HTERT RPE-1 (cell line): ENCODE data around the gene TSPOAP1.

Experiments
- in situ Hi-C: fragments of 300-500 bp; cut with MboI; formaldehyde crosslinking; loops from 4 replicates; pipeline ENCODE4 v1.14.3; 2020; ENCODE audit warnings: low sequenced_read_pairs

The TSPOAP1 gene, protein sequence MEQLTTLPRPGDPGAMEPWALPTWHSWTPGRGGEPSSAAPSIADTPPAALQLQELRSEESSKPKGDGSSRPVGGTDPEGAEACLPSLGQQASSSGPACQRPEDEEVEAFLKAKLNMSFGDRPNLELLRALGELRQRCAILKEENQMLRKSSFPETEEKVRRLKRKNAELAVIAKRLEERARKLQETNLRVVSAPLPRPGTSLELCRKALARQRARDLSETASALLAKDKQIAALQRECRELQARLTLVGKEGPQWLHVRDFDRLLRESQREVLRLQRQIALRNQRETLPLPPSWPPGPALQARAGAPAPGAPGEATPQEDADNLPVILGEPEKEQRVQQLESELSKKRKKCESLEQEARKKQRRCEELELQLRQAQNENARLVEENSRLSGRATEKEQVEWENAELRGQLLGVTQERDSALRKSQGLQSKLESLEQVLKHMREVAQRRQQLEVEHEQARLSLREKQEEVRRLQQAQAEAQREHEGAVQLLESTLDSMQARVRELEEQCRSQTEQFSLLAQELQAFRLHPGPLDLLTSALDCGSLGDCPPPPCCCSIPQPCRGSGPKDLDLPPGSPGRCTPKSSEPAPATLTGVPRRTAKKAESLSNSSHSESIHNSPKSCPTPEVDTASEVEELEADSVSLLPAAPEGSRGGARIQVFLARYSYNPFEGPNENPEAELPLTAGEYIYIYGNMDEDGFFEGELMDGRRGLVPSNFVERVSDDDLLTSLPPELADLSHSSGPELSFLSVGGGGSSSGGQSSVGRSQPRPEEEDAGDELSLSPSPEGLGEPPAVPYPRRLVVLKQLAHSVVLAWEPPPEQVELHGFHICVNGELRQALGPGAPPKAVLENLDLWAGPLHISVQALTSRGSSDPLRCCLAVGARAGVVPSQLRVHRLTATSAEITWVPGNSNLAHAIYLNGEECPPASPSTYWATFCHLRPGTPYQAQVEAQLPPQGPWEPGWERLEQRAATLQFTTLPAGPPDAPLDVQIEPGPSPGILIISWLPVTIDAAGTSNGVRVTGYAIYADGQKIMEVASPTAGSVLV (N-terminal part only)

DNA sequence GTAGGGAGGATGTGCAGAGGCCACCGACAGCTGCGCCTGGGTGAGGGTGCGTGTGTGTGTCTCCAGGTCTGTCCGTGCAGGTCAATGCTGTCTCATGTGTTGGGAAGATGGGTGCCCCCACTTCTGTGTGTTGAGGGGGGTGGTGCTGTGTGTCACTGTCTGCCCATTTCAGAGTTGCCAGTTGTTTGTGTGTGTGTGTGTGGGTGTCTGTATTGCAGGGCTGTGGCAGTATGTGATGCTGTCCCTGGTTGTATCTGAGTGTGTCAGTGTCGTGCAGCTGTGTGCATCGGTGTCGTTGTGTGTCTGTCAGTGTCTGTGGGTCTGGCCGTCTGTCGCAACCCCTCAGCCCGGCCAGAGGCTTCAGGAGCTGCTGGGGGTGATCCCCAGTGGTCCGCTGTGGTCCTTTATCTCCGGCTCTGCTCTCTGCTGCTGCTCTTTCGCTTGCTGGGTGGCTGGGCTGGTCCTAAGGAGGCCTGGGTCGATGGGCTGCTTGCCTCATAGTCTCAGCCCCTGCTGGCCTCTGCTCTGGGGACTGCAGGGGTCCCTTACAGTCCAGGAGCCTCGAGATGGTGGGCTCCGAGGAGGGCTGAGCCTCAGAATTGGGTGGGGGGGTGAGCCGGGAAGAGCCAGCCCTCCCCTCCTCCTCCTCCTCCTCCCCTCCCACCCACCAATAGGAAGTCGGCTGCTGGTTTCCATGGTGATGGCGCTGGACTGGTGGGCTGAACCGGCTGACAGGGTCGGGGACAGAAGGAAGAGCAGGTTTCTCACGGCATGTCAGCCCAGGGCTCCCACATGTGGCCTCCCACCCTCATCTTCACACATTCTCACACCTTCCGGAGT lies at the start of gene TSPOAP1:
Gene TSPOAP1 (minus strand): TSS at position 601 of the 840 bp plus-strand sequence. CDS start 875 bp downstream, outside the sequence.
- in situ Hi-C loops: no loop called here

DNA sequence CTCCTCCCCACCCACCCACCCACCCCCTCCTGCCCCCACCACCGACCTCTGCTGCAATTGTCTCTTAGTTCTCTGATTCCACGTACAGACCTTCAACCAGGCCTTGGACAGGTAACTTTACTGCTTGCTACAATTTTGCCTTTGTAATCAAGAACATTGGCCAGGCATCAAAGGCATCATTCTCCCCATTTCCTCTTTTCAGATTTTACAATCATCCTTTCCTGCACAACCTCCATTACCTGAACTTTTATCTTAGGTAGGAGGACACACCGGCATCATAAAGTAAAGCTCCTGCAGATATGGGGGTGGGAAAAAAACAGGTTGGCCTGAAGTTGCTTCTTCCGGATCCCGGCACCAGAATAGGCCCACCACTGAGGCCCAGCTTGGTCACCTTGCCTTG lies 49.1 kb upstream of the TSPOAP1 start:
- in situ Hi-C loops: no loop called here

DNA sequence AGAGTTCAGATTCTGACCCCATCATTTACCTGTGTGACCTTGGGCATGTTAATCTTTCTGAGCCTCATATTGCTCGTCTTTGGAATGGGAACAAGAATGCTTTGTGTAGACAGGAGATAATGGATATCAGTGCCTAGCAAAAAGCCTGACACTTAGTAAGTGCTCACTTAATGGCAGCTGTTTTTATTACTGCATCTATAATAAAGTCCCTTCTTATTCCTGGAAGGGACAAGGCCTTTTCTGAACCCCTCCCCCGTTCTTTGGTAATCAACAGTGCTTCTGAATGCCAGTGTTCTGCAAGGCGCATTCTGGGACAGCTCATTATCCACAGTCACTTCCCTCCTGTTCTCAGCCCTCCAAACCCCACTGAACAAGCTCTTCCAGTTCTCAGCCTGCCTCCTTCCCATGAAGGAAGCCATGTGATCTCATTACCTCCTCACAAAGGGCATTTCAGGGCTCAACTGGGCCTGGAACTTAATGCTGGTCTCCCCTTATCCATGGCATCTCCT lies 48.6 kb upstream of the TSPOAP1 start:
- in situ Hi-C loops: no loop called here

DNA sequence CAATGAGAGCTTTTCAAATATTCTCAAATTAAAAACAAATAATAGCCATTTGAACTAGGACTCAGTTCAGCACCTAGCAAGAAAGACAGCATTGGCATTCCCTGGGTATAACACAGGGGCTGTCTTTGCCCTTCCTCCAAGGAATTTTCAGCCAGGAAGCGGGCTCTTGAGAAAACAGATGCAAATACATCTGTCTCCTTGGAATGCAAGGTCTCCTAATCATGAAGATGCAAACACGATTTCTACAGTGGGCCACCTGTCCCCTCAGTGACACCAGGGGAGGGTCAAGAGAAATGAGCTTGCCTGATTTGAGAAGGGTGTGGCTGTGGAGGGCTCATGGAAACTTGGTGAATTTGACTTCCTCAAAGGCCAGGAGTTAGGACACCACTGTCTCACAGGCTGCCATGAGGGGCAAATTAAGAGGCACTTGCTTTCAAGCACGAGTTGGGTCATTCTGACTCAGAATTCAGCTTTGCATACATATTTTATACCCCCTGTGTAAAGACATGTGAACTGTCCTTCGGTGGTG lies 47.9 kb upstream of the TSPOAP1 start:
- in situ Hi-C loops: no loop called here

DNA sequence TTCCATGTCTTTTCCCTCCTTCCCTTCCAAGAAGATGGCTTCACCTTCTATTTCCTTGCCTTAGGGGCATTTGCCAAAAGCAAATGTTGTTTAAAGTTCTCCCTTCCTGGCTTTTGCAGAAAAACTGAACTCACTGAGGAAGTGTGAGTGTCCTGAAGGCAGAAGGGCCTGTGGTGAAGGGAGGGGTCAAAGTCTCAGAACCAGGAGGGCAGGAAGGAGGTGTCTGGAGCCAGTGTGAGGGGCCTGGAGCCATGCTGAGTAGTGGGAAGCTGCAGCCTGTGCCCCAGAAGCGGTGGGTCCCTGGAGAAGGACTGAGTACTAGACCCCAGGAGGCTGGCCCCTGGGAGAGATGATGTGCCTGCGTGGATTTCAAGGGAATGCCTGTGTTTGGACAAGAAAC lies 47.2 kb upstream of the TSPOAP1 start:
- in situ Hi-C loops: no loop called here

DNA sequence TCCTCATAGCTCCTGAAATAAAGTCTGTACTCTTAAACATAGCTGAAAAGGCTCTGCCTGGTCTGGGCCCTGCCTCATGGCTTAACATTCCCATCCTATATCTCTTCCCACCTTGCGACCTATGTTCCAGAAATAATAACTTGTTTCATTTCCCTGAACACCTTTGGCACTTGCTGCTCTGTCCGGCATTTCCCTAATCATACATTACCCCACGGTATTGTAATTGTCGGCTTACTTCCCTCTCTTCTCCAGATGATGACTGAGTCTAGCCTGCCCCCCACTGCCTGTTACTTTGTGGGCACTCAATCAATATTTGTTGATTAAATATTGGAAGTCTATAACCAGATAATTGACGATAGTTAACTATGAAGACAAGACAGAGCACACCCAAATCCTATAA lies 46.7 kb upstream of the TSPOAP1 start:
- in situ Hi-C loops: no loop called here

DNA sequence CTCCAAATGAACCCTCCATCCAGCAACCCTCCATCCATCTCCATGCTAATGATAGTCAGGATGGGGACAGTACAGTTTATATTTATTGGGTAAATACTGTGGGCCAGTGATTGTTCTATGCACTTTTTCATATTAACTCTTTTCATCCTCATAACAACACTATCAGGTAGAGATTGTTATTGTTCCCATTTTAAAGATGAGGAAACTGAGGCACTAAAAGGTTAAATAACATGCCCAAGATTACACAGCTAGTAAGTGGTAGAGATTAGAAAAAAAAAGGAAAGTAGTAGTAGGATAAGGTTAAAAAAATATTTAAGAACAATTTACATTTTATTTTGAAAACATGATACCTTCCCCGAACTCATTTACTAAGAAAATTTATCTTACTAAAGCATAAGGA lies 45.3 kb upstream of the TSPOAP1 start:
- in situ Hi-C loops: no loop called here

DNA sequence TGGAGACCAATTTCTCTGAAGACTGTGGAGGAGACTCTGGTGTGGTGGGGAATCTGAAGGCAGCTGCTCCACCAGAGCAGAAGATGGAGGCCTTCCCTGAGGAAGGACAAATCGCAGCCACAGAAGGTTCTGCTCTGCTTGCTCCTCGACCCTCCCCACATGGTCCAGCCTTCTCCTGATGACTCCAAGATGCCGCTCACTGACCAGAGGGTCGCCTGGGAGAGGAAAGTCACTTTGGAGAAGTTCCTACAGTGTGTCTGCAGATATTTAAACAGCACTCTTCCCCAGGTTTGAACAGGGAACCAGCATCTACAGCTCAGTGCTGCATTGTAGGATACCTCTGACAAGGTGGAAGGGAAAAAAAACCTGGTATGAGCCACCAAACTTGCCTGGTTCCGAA lies 44.4 kb upstream of the TSPOAP1 start:
- in situ Hi-C loops: no loop called here

DNA sequence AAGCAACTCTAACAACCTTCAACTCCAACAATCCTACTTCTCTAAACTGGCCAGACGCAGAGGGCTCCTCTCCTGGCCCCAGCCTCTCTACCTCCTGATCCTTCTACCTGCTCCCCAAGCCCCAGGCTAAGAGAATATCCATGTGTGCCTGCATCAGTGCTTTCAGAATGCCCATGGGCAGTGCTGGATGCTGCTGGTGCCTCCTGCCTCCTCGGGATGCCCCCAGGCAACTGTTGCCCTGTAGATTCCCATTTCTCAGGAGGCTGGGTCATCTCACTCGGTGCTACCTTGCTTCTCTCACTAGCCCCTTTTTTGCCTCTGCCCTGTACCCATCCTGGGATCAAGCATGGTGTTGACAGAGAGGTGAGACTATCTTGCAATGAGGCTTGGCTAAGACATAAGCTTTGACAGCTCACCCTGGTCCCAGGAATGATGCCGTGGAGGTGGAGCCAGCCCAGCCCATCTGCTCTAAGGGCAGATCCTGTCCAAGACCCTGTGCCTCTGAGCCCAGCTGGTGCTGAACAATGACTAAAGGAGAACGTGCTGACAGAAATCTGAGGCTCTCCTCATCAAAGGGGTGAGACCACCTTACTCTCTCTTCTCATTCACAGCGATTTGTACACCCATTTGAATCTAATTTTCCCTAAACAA lies 42.8 kb upstream of the TSPOAP1 start:
- in situ Hi-C loops: no loop called here

DNA sequence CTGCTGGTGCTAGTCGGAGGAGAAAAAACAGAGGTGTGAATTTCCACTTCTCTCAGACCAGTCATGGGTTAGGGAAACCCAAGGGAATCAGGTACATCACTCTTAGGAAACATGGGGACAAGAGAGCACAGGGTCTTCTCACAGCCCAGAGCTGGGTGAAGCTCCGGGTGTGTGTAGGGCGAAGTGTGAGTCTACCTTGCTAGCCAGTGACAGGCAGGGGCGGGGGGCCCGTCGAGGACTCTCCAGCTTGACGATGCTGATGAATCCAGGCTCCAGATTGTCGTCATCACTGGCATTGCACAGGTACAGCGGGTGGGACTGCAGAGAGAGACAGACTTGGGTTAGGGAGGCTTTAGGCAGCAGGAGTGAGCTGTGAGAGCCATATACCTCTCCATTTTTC lies 42.1 kb upstream of the TSPOAP1 start:
- in situ Hi-C loops: no loop called here

DNA sequence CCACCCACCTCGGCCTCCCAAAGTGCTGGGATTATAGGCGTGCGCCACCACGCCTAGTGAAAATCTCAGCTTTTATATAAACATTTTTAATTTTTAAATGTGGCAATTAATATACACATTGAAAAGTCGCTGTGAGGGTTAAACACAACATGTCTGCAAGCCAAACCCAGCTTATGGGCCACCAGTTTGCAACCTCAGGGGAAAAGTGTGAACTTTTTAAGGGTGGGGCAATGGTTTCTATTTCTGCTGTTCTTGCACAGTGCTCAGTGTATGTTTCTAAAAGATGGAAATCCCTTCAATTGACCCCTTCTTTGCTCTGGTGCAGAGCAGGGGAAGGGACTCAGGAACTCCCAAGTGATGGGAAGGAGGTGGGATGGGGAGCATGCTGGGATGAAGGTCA lies 41.7 kb upstream of the TSPOAP1 start:
- in situ Hi-C loops: no loop called here

DNA sequence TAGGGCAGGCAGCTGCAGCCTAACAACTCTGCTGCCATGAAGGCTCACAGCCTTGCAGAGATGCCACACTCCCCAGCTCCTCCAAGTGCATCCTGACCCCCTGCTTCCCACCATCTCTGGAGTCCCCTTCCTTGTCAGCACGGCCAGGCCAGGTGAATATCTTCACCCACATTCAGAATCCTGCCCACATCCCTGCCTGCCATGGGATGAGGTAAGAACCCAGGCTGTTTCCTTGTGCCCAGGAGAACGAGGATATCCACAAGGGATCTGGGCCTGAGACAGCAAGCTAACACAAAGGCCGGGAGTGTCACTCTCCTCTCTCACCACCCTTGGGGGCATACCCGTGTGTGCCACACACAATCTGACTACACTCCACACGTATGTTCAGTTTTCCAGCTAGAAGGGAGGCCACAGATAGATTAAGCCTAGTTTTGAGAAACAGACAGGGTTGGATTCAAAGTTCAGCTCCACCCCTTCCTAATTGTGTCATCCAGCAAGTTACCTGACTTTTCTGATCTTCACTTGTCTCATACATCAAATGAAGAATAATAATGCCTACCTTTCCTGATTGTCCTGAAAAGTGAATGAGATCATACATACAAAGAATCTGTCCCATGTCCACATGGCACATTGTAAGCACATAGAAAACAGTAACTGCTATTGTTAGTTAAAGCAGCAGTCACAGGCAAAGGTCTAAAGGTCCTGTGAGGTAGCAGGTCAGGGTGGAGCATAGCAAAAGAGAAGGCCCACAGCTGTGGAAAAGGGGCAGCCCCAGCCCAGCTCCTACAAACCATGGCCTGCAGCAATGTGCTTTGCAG lies 40.8 kb upstream of the TSPOAP1 start:
- in situ Hi-C loops: no loop called here

DNA sequence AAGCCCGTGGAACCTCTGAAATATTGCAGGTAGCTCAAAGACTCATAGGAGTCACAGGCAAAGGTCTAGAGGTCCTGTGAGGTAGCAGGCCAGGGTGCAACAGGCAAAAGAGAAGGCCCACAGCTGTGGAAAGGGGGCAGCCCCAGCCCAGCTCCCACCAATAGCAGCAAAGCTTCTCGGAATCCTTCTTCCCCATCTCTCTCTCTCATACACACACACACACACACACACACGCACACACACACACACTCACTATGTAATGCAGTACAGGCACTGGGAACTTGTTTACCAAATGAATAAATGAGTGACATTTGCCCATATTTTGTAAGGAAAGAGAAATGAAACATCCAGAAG lies 40.2 kb upstream of the TSPOAP1 start:
- in situ Hi-C loops: no loop called here

DNA sequence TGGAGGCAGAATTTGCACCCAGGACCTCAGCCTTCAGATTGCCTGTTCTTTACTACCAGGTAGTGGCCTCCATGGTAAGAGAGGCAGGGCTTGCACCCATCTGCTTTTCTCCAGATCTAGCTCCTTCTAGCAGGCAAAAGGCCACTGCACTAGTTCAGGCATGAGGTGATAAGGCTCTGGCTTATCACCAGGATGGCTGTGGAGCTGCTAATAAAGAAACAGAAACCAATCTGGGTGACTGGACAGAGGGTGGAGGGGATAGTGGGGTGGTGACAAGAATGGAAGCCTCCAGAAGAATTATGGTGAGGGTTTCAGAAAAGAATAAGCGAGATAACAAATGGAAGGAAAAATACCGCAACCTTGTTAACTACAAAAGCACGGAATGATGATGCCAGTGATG lies 38.9 kb upstream of the TSPOAP1 start:
- in situ Hi-C loops: no loop called here

DNA sequence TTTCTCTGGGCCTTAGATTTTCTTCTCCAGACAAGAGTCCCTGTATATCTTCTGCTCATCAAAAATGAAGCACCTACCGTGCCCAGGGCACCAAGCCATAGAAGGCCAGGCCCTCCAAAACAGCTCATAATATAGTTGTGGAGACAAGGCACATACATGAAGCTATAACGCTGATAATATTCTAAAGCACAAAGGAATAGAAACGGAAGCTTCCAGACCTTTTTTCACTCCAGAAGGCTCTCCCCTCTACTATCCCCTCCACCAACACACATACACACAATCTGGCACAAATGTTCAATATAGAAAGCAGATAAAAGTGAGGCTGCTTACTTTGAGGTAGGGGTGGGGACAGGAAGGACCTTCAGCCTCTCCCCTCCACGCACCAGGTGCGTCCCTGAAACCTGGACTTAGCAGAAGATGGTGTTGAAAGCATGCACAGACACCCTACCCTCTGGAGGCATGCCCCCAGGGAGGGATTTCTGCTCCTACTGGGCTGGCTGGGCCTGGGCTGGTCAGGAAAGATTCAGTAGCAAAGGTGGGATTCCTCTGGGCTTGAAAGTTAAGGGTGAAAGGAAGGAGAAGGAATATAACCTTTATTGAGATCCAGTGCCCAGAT lies 37.5 kb upstream of the TSPOAP1 start:
- in situ Hi-C loops: no loop called here

DNA sequence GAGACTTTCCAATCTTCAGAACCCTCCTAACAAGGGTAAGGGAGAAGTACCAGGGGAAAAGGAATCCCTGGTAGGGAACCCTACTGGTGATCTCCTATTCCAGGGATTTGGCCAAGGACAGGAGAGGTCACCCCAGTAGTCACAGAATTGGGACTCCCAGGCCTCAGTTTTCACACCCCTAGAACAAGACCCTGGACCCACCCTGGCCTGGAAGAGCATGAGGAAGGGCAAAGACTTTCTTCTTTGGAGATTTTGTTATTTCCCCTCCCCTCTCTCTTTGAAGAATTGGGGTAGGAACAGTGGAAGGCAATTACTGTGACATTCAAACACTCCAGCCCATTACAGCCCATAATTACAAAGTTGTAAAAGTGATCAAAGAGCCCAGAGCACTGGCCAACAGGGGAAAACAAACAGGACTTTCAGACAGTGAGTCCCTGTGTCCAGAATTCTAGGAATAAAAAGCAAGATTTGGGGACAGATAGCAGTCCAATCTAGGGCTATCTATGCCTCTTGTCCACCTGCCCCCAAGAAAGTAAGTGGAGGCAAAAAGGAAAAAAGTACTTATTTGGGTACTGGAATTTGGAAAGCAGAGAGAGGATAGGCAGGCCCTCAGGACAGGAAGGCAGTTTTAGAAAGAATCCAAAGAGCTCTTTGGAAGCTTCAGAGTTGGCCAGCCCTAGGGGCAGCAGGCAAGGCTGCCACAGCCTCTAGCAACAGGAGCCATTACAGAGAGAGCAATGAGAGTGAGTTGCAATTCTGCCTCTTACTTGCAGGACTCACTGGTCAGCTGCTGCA lies 36.8 kb upstream of the TSPOAP1 start:
- in situ Hi-C loops: no loop called here

DNA sequence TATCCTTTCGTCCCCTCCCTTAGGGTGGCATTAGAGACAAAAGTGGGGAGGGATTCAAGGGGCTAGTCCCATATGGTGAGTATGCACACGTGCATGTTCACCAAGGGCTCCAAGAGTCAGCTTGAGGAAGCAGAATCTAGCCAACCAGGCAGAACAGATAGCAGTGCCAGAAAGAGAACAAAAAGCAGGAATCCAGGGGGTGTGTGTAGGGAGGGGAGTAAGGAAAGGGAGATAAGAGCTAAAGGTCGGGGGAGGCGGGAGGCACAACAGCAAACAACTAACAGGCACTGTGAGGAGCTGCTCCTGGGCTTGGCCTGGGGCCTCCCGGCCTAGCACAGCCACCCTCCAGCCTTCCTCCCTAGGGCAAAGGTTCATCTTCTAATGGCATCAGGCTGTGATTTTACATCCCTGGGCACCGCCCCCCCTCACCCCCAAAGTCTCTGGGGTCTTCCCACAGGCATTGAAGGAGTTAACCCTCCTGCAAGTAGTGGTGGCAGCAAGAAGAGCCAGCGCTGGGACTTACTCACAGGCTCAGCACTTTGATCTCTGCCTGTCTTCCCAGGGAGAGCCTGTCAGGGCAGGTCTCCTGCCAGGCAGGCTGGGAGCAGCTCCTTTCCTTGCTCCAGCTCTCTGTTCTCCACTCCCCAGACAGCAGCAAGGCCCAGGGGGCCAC lies 35.8 kb upstream of the TSPOAP1 start:
- in situ Hi-C loops: no loop called here
